AG04449 (cell line): ENCODE measurements around the gene NME9.

Source experiments
- CTCF ChIA-PET: fragments of 350-600 bp; formaldehyde crosslinking; extraction: SDS; loops from one replicate; lab custom pipeline; 2021; ENCODE audit warnings: antibody characterized with exemption; lab: Yijun Ruan, JAX
- POLR2A ChIA-PET: fragments of 400-600, 350-600 bp; formaldehyde crosslinking; extraction: SDS; loops from one replicate; lab custom pipeline; 2020; ENCODE audit warnings: antibody characterized with exemption, inconsistent platforms; lab: Yijun Ruan, JAX
- DNase-seq: peaks from one replicate; pipeline ENCODE4 v3.0.0-alpha.2; 2010; ENCODE audit warnings: low read depth, low spot score
- H3K4me3 ChIP-seq: 2 replicates; pipeline ENCODE4 v1.5.1; 2011; ENCODE audit warnings: low read depth, mild to moderate bottlenecking, control low read depth, low read length
- CTCF ChIP-seq: IDR thresholded peaks from one replicate; pipeline ENCODE4 v1.5.1; 2011; ENCODE audit warnings: mild to moderate bottlenecking, moderate library complexity, low read length, control low read depth, inconsistent platforms; ENCODE audit not compliant: insufficient read depth; ENCODE audit errors: missing control alignments

The NME9 gene

GRCh38 chr3:138375447-138375846 is 45.8 kb upstream of the NME9 start:
- ChIA-PET CTCF (interaction anchor here (1.9 kb wide), 1 partner anchor 43 kb away, joined by 12 read pairs; no protein-coding TSS in a partner anchor), POLR2A (no interaction called here)
- no peak for TF ChIP-seq CTCF
- no peak for DNase-seq
- no peak overlapping the region for H3K4me3 ChIP-seq

GRCh38 chr3:138374573-138375134 is 45.0 kb upstream of the NME9 start:
- ChIA-PET CTCF (no interaction called here), POLR2A (no interaction called here)
- DNase-seq, result no peak
- H3K4me3 ChIP-seq, result no peak overlapping the region
- TF ChIP-seq CTCF, result no peak

- TF ChIP-seq CTCF, result no peak
- CTCF ChIA-PET, result interaction anchor here (1.5 kb wide), 1 partner anchor 43 kb away, joined by 3 read pairs; no protein-coding TSS in a partner anchor
- H3K4me3 ChIP-seq, result no peak overlapping the region
- POLR2A ChIA-PET, result no interaction called here
- no peak for DNase-seq
These were observed 44.1 kb upstream of the NME9 start for GRCh38 chr3:138373736-138374094.

- DNase-seq, result no peak
- CTCF ChIA-PET, result interaction anchor here (1.5 kb wide), 1 partner anchor 43 kb away, joined by 3 read pairs; no protein-coding TSS in a partner anchor
- POLR2A ChIA-PET, result no interaction called here
- no peak overlapping the region for H3K4me3 ChIP-seq
- no peak for TF ChIP-seq CTCF
These were observed 43.6 kb upstream of the NME9 start for GRCh38 chr3:138373087-138373735.

- no peak for DNase-seq
These were observed 41.7 kb upstream of the NME9 start for GRCh38 chr3:138371070-138371965.

More at GRCh38 chr3:138371070-138371965, 41.7 kb upstream of the NME9 start:
- no peak for TF ChIP-seq CTCF
- POLR2A ChIA-PET, result no interaction called here
- no peak overlapping the region for H3K4me3 ChIP-seq
- CTCF ChIA-PET, result interaction anchor here (0.9 to 1.1 kb wide), 3 partner anchors 40 to 552 kb away, joined by 3 to 4 read pairs (median 4); no protein-coding TSS in a partner anchor
